ENCODE results near the gene CCDC148.

GRCh38 chr2:158496986-158497385, 40.4 kb upstream of the CCDC148 start:
- TF ChIP-seq CTCF (IDR thresholded peaks at IDR 0.05; ENCODE audit: low read depth, low read length, poor library complexity, severe bottlenecking), result no peak
- TF ChIP-seq EZH2phosphoT487 (IDR thresholded peaks at IDR 0.05; ENCODE audit: borderline replicate concordance, low read length), result no peak
